ENCODE data around the gene SP3. TPM values are rescaled to one million over a fixed set of nuclear protein-coding genes. Genes with fewer than 3 reads are reported as not detected.

SP3 gene
- total and polyA plus RNA-seq, 8 donors = 69.0 to 143 (median 122) TPM

GRCh38 chr2:174001107-174001506 is 35.9 kb upstream of the SP3 start:
- ATAC-seq = no peak
- Histone ChIP-seq H3K36me3 (no peaks in the 10 kb centered on the region), H3K27ac (no peak overlapping the region), H3K4me1 (peaks cover 6 to 35% of the 10 kb centered on the region in 2 donors), H3K4me3 (no peak overlapping the region), H3K27me3 (no peaks in the 10 kb centered on the region), H3K9me3 (no peaks in the 10 kb centered on the region)
- no peak for TF ChIP-seq CTCF (IDR thresholded peaks at IDR 0.05)
- intact Hi-C loops (cut with DNase I) = no loop called here
- no peak for DNase-seq

- Histone ChIP-seq H3K36me3 (no peaks in the 10 kb centered on the region), H3K4me1 (peaks cover 6 to 35% of the 10 kb centered on the region in 2 donors), H3K9me3 (no peaks in the 10 kb centered on the region), H3K27me3 (no peaks in the 10 kb centered on the region), H3K4me3 (no peak overlapping the region), H3K27ac (no peak overlapping the region)
- DNase-seq (no peak), ATAC-seq (no peak)
- intact Hi-C loops (cut with DNase I) = no loop called here
- TF ChIP-seq CTCF (IDR thresholded peaks at IDR 0.05) = no peak
Measured at GRCh38 chr2:173999724-174000123, 34.6 kb upstream of the SP3 start.

- peak overlapping the region in 1 of 2 donors; percentile 84 for H3K27ac ChIP-seq
- intact Hi-C loops (cut with DNase I) = no loop called here
- no peaks in the 10 kb centered on the region for H3K9me3 ChIP-seq
- no peak for TF ChIP-seq CTCF (IDR thresholded peaks at IDR 0.05)
- H3K4me1 ChIP-seq = peaks cover 6 to 35% of the 10 kb centered on the region in 2 donors
- H3K4me3 ChIP-seq = no peak overlapping the region
- ATAC-seq = no peak
- no peaks in the 10 kb centered on the region for H3K27me3 ChIP-seq
- DNase-seq = no peak
- H3K36me3 ChIP-seq = no peaks in the 10 kb centered on the region
Measured at GRCh38 chr2:173999272-173999671, 34.1 kb upstream of the SP3 start.

- intact Hi-C loops (cut with DNase I) = no loop called here
- Histone ChIP-seq H3K9me3 (no peaks in the 10 kb centered on the region), H3K27ac (peak overlapping the region; percentile 27 to 84), H3K4me1 (peaks cover 6 to 35% of the 10 kb centered on the region in 2 donors), H3K36me3 (no peaks in the 10 kb centered on the region), H3K27me3 (no peaks in the 10 kb centered on the region), H3K4me3 (peak overlapping the region in 1 of 2 donors; percentile 3)
- ATAC-seq (peak; percentile 29), DNase-seq (no peak)
- no peak for TF ChIP-seq CTCF (IDR thresholded peaks at IDR 0.05)
Measured at GRCh38 chr2:173998386-173998785, 33.2 kb upstream of the SP3 start.

GRCh38 chr2:173997753-173998152 is 32.6 kb upstream of the SP3 start:
- no peak for TF ChIP-seq CTCF (IDR thresholded peaks at IDR 0.05)
- Histone ChIP-seq H3K36me3 (no peaks in the 10 kb centered on the region), H3K27ac (peak overlapping the region; percentile 27 to 84), H3K4me3 (no peak overlapping the region), H3K9me3 (no peaks in the 10 kb centered on the region), H3K4me1 (peaks cover 6 to 35% of the 10 kb centered on the region in 2 donors), H3K27me3 (no peaks in the 10 kb centered on the region)
- DNase-seq (no peak), ATAC-seq (peak; percentile 16)
- intact Hi-C loops (cut with DNase I) = no loop called here

All from left lung (tissue), 10 donors.